Nucleus accumbens (tissue), 56 donors: ENCODE data around the gene ELL.
A peak's percentile ranks its signal among the peaks of the same experiment; 100 is the strongest.
"Not testable (repeated sequence)": the region's sequence is repeated elsewhere in the genome, so short reads cannot be mapped to it uniquely, and the experiment has no call there.

Experiments used
- DNase-seq, 56 donors: peaks; one replicate each; lab custom pipeline; 2025; lab: John Stamatoyannopoulos, UW

The ELL gene

DNA sequence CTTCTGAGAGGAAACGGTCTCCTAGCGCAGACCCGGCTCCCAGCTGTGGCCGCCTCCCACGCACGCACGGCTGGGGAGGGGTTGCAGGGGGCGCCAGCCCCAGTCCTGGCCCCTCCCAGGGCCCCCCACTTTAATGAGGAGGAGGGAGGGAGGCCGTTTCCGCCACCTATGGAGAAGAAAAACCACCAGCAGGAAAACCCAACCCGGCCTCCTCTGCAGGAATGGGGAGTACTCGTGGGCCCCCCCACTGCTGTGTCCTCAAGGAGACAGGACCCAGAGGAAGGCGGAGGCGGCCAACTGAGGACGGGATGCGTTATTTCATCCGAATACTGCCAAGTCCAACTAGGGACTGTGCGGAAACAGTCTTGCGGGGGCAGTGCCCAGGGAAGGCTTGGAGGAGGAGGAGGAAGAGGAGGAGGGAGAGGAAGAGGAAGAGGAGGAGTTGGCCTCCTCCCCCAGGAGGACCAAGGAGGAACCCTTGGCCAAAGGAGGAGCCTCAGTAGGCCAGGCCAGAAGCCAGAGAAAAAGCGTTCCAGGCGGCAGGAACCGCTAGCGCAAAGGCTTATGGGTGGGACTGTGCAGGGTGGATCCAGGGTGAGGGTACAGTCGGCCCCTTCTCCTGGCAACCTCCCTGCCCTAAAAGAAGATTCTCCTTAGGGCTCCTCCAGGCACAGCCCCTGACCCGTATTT, 106.5 kb downstream of the ELL start:
- peak in 10 of 56 donors; percentile 16 to 47 (median 30) for DNase-seq

DNA sequence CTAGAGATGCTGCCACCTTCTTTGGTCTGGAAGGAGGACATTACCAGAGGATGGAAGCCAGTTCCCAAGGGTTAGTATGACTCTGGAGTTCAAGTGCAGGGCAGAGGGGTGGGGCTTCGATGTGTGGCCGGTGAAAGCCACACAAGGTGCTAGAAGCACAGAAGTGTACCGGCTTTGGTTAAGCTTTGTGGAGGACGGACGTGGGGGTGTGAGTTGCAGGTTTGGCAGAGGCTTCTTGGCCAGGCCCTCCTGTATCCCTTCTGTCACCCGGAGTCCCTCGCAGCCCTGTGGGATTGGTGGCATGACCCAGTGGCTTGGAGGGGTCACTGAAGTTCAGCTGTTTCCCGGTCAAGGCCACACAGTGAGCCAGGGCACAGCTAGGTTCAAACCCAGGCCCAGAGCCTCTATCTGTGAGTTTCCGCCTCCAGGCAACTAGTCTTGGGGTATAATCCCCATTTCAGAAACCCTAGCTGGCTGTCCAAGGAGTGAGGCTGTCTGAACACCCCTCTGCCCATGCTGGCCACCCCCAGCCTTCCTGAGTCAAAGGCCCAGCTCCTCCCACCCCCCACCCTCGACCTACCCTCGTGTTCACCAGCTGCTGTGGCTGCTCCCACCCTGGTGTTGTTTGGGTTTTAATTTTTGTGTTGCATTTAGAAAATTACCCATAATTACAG, 107.2 kb downstream of the ELL start:
- no peak for DNase-seq

GRCh38 chr19:18412610-18413239, 109.1 kb downstream of the ELL start:
- DNase-seq: no peak

GRCh38 chr19:18408053-18408476, 113.8 kb downstream of the ELL start:
- no peak for DNase-seq

GRCh38 chr19:18406749-18407148, 115.1 kb downstream of the ELL start:
- DNase-seq: no peak

DNA sequence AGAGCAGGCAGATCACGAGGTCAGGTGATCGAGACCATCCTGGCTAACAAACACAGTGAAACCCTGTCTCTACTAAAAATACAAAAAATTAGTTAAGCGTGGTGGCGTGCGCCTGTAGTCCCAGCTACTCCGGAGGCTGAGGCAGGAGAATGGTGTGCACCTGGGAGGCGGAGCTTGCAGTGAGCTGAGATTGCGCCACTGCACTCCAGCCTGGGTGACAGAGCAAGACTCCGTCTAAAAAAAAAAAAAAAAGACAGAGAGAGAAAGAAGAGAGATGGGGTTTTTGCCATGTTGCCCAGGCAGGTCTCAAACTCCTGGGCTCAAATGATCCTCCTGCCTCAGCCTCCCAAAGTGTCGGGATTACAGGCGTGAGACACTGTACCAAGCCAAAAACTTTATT, 116.1 kb downstream of the ELL start:
- not testable (repeated sequence) for DNase-seq

DNA sequence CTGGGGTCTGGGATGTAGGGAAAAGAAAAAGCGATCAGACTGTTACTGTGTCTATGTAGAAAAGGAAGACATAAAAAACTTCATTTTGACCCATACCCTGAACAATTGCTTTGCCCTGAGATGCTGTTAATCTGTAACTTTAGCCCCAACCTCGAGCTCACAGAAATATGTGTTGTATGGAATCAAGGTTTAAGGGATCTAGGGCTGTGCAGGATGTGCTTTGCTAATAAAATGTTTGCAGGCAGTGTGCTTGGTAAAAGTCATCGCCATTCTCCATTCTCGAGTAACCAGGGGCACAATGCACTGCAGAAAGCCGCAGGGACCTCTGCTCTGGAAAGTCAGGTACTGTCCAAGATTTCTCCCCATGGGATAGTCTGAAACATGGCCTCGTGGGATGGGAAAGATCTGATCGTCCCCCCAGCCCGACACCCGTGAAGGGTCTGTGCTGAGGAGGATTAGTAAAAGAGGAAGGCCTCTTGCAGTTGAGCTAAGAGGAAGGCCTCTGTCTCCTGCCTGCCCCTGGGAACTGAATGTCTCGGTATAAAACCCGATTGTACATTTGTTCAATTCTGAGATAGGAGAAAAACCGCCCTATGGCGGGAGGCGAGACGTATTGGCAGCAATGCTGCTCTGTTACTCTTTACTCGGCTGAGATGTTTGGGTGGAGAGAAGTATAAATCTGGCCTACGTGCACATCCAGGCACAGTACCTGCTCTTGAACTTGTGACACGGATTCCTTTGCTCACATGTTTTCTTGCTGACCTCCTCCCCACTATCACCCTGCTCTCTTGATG, 119.2 kb downstream of the ELL start:
- DNase-seq: not testable (repeated sequence)

DNA sequence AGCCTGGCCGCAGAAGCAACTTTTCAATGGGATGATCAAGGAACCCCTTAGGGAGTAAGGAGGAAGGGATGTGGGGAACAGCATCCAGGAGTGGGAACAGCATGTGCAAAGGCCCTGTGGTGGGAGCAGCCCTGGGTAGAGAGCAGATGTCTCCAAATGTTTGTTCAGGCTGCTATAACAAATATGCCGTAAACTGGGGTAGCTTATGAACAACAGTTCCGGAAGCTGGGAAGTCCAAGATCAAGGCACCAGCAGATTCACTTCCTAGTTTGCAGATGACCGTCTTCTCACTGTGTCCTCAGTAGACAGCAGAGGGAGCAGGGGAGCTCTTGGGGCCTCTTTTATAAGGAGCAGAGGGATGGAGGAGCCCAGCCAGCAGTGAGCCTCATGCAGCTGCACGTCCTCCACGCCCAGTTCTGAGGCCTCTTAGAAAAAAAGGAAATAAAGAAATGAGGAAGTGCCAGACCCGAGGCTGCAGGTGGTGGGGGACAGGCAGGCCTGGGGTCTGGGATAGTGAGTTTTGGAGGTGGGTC, 120.2 kb downstream of the ELL start:
- peak in 12 of 56 donors; percentile 5 to 60 (median 22) for DNase-seq

GRCh38 chr19:18399008-18399407, 122.9 kb downstream of the ELL start:
- no peak for DNase-seq

DNA sequence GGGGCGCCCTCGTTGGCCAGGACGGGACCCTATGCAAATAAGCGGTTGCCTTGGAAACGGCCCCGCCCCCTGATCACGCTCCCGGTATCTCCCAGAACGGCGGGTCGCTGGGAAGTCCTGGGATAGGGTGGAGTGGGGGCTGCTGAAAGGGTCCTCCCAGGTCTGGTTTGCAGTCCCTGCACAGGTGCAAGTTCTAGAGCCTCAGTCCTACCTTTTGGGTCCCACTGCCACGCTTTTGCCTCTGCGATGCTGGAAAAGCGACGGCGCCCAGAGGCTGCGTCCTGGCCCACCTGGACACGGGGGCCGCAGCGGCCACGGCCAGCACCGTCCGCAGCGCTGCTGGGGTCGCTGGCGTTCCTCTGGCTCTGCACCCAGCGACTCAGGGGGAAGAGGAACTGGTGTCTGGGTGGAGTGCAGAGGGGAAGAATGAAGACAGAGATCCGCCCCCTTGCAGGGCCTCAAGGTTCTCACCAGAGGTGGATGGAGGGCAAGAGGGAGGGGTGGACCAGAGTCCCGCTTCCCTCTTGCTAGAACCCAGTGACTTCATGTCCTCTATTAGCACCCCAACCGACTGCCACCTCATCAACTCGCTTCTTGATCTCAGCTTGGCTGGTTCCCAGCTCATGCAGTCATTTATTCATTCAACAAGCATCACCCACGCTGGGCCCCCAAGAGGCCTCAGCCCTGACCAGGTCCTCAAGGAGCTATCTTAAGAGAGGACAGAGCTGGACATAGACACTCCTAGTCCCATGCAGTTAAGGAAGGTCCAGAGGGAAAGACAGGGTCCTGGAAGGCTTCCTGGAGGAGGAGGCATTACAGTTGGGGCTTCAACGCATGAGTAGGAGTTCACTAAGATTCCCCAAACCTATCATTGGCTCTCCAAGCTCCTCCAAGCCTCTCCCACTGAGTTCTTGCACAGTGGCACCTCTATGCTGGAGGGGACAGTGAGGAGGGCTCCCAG, 124.3 kb downstream of the ELL start, which contains the start of gene LRRC25:
LRRC25 (minus strand) TSS at position 381 of the 961 bp plus-strand sequence. CDS start 659 bp downstream, outside the sequence.
- DNase-seq: peak in 3 of 56 donors; percentile 20 to 41 (median 31)

DNA sequence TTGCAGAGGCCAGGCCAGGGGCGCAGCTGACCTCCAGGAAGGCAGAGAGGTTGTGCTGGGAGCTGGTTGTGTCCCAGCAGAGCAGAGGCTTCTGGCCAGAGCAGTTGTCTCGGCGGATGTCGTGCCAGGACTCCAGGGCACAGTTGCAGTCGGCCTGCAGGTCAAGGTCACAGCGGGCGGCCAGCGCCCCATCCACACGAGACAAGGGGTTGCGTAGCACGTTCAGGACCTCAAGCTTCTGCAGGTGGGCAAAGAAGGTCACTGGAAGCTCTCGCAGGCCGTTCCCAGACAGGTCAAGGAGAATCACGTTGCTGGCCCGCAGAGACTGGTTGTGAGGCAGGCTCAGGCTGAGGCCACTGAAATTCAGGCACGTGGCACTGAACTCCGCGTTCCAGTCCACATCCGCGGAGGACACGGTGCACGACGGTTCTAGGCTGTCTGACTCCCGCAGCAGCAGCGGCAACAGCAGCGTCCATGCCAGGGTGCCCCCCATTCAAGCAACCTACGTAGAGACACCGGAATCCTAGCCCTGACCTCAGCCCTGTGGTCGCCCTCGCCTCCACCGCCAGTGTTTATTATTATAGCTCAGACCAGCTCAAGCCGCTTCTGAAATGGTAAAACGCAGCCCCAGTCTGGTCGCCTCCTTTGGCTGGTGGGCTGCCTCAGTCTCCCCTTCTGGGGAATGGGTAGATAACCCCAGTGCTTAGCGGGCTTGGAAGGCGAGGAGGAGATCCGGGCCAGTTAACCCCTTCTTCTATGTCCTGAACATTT, 125.2 kb downstream of the ELL start:
- no peak for DNase-seq

GRCh38 chr19:18393836-18394235, 128.0 kb downstream of the ELL start:
- peak in 3 of 56 donors; percentile 9 to 24 (median 20) for DNase-seq

DNA sequence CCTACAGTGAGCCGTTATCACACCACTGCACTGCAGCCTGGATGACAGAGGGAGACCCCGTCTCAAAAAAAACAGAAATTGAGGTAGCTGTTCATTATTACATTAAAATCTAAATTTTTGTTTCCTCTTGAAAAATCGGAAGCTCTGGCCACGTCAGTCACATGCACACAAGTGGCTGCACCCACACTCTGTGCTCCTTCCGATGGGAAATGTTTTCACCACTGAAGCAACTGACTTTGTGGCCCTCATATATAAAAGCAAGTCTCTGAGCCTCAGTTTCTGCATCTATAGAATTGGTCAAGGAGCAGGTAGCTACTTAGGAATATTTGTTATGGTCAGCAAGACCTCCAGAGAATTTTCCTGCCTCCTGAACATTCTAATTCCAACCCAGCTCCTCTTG, 128.9 kb downstream of the ELL start:
- DNase-seq: no peak
